Neural crest cell (in vitro differentiated cells): Measurements from ENCODE around the gene SCNN1A. TPM values are rescaled to one million over a fixed set of nuclear protein-coding genes. Genes with fewer than 3 reads are reported as not detected.

Experiments
- DNase-seq: peaks from one replicate; pipeline ENCODE4 v3.0.0; 2021; ENCODE audit warnings: low read depth, mixed read lengths, low spot score
- H3K27ac Mint-ChIP-seq: one replicate; pipeline ENCODE4 v1.8.0; 2021; ENCODE audit warnings: mild to moderate bottlenecking, mixed read lengths; ENCODE audit not compliant: unreplicated experiment
- H3K27me3 Mint-ChIP-seq: 2 replicates; pipeline ENCODE4 v1.8.0; 2021; ENCODE audit warnings: low read depth, mild to moderate bottlenecking, mixed read lengths
- H3K36me3 Mint-ChIP-seq: 2 replicates; pipeline ENCODE4 v1.8.0; 2021; ENCODE audit warnings: low read depth, mild to moderate bottlenecking, mixed read lengths
- H3K4me1 Mint-ChIP-seq: 2 replicates; pipeline ENCODE4 v1.8.0; 2021; ENCODE audit warnings: mixed read lengths
- H3K4me3 Mint-ChIP-seq: one replicate; pipeline ENCODE4 v1.8.0; 2021; ENCODE audit warnings: mild to moderate bottlenecking, mixed read lengths
- H3K9me3 Mint-ChIP-seq: 2 replicates; pipeline ENCODE4 v1.8.0; 2021; ENCODE audit warnings: mixed read lengths
- CTCF ChIP-seq: fragments of 200-600 bp; sonication (generic); conservative IDR thresholded peaks from 2 replicates; pipeline ENCODE4 v1.5.0; 2021; ENCODE audit warnings: antibody characterized with exemption, mild to moderate bottlenecking
- long read RNA-seq: library from polyadenylated mRNA; unstranded; transcript quantifications from one replicate; pipeline ENCODE4 v2.0.0, GENCODE V29; 2020
- total RNA-seq: library from RNA; stranded (reverse); gene quantifications from 2 replicates; pipeline ENCODE4 v1.2.1, GENCODE V29; 2021

SCNN1A gene
- not detected in 2 replicates for total RNA-seq
- long read RNA-seq: 0 reads

DNA sequence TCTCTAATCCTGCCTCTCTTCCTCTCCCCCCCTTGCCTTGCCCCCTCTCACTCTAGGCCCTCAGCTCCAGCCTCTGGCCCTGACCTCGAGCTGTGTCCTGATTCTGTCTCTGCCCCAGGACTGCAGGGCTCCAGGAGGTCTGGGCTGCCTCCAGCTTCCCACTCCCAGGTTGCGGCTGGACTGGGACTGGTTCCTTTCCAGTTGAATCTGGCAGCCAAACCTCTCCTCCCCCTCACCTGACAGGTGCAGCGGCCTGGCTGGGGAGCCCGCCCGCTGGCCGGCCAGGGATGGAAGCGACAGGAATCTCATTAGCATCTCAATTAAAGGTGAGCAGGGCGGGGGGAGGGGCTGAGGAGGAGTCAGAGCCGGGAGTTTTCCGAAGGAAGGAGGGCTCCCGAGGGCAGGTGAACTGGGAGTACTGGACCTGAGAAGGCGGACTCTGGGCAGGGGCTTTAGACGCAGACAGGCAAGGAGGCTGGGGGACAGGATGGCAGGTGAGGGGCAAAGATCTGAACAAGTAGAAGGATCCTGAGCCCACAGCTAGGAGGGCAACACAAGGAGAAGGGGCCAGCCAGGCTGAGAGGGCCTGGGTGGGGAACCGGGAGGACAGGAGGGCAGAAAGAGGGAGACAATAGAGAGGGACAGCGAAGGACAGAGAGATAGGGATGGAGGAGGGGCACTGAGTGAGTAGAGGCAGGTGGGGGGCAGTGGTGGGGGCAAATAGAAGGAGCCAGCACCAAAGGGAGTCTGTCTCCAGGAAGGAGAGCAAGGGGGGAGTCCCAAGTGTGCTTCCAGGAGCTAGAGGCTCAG, at the start of gene SCNN1A:
Gene SCNN1A (minus strand): TSS at position 295 of the 810 bp plus-strand sequence. CDS start 780 bp downstream, outside the sequence.
- Mint-ChIP-seq H3K9me3 (no peaks in the 10 kb centered on the region), H3K27ac (peak within 1 kb of the TSS; percentile 69), H3K36me3 (no peaks in the 10 kb centered on the region), H3K4me3 (no peak within 1 kb of the TSS), H3K27me3 (peaks cover 24% of the 10 kb centered on the region), H3K4me1 (peaks cover 39% of the 10 kb centered on the region)
- no peak for DNase-seq
- no peak for TF ChIP-seq CTCF

DNA sequence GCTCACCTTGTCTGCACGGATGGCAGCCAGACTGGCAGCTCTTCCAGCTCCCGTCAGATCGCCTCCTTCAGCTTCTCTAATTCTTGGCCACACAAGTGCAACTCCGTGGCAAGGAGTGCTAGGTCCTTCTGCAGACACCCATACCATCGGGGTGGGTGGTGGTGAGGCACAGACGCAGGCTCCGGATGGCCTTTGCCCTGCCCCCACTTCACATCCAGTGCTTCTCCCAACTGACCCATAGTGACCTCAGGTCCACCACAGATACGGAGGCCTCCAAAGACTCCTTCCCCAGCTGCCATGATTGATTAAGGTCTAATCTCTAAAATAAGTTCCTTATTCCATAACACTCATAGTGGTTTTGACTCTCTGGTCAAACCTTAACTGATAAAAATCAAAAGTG, 49.5 kb upstream of the SCNN1A start:
- no peak for TF ChIP-seq CTCF
- H3K4me3 Mint-ChIP-seq: no peak overlapping the region
- H3K27ac Mint-ChIP-seq: no peak overlapping the region
- H3K4me1 Mint-ChIP-seq: peaks cover 8% of the 10 kb centered on the region
- H3K36me3 Mint-ChIP-seq: no peaks in the 10 kb centered on the region
- peaks cover 3% of the 10 kb centered on the region for H3K9me3 Mint-ChIP-seq
- DNase-seq: no peak
- peaks cover 3% of the 10 kb centered on the region for H3K27me3 Mint-ChIP-seq

GRCh38 chr12:6424008-6424347, 48.6 kb upstream of the SCNN1A start:
- Mint-ChIP-seq H3K36me3 (no peaks in the 10 kb centered on the region), H3K9me3 (peaks cover 3% of the 10 kb centered on the region), H3K27me3 (peaks cover 3% of the 10 kb centered on the region), H3K4me1 (peaks cover 7% of the 10 kb centered on the region), H3K4me3 (no peak overlapping the region), H3K27ac (peak overlapping the region; percentile 71)
- TF ChIP-seq CTCF: no peak
- no peak for DNase-seq

GRCh38 chr12:6423267-6424007, 48.1 kb upstream of the SCNN1A start:
- Mint-ChIP-seq H3K36me3 (no peaks in the 10 kb centered on the region), H3K4me1 (peaks cover 7% of the 10 kb centered on the region), H3K4me3 (no peak overlapping the region), H3K27me3 (peaks cover 3% of the 10 kb centered on the region), H3K9me3 (peaks cover 3% of the 10 kb centered on the region), H3K27ac (peak overlapping the region; percentile 71)
- peak; percentile 98 for TF ChIP-seq CTCF
- peak; percentile 63 for DNase-seq

- Mint-ChIP-seq H3K36me3 (no peaks in the 10 kb centered on the region), H3K4me3 (no peak overlapping the region), H3K27ac (no peak overlapping the region), H3K9me3 (peaks cover 9% of the 10 kb centered on the region), H3K27me3 (peaks cover 3% of the 10 kb centered on the region), H3K4me1 (peaks cover 7% of the 10 kb centered on the region)
- no peak for DNase-seq
- no peak for TF ChIP-seq CTCF
Measured at GRCh38 chr12:6420364-6420763, 45.0 kb upstream of the SCNN1A start.
